ENCODE results near the gene BRI3.

GRCh38 chr7:98339043-98339442, 57.6 kb downstream of the BRI3 start:
- TF ChIP-seq POLR2A (IDR thresholded peaks at IDR 0.05) (no peak), CTCF (IDR thresholded peaks at IDR 0.05) (no peak), POLR2AphosphoS5 (IDR thresholded peaks at IDR 0.05) (no peak), EP300 (IDR thresholded peaks at IDR 0.05) (no peak)
